T-helper 2 cell treated with Interferon-gamma antibody and Interleukin-4, amounts not matched to agents 5 μg/mL and 100 μg/mL, for 36 hours (primary cell): Measurements from ENCODE around the gene GBP7.
A peak's percentile ranks its signal among the peaks of the same experiment; 100 is the strongest.
"Not testable (repeated sequence)": the region's sequence is repeated elsewhere in the genome, so short reads cannot be mapped to it uniquely, and the experiment has no call there.

Source experiments
- DNase-seq: peaks from one replicate; pipeline ENCODE4 v3.0.0; 2021; ENCODE audit warnings: low spot score
- H3K27ac Mint-ChIP-seq: one replicate; pipeline ENCODE4 v1.8.0; 2021; ENCODE audit warnings: mild to moderate bottlenecking, mixed read lengths
- H3K27me3 Mint-ChIP-seq: one replicate; pipeline ENCODE4 v1.8.0; 2021; ENCODE audit warnings: low read depth, mixed read lengths
- H3K36me3 Mint-ChIP-seq: one replicate; pipeline ENCODE4 v1.8.0; 2021; ENCODE audit warnings: low read depth, mixed read lengths
- H3K4me1 Mint-ChIP-seq: one replicate; pipeline ENCODE4 v1.8.0; 2021; ENCODE audit warnings: low read depth, mixed read lengths
- H3K4me3 Mint-ChIP-seq: one replicate; pipeline ENCODE4 v1.8.0; 2022; ENCODE audit warnings: mild to moderate bottlenecking, moderate library complexity, mixed read lengths
- H3K9me3 Mint-ChIP-seq: one replicate; pipeline ENCODE4 v1.8.0; 2021; ENCODE audit warnings: mixed read lengths

GBP7 gene

DNA sequence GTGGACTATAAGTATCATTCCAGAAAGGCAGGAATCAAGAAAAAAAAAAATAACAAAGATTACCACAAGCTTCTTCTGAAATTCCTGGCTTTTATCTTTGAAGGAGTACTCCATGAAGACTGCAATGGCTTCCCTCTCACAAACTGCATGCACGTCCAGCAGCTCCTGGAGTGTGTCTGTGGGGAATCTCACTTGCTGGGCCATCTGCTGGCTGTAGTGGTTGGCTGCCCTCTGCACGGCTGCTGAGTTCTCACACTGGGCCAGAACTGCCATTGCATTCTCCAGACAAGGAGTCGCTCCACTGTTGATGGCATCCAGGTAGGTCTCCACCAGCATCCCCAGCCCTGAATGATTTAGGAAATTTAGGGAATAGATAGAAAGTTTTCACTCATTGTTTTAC, 26.6 kb downstream of the GBP7 start:
- Mint-ChIP-seq H3K9me3 (no peaks in the 10 kb centered on the region), H3K27me3 (peaks cover 7% of the 10 kb centered on the region), H3K36me3 (no peaks in the 10 kb centered on the region), H3K27ac (no peak overlapping the region), H3K4me3 (no peak overlapping the region), H3K4me1 (peaks cover 18% of the 10 kb centered on the region)
- no peak for DNase-seq

DNA sequence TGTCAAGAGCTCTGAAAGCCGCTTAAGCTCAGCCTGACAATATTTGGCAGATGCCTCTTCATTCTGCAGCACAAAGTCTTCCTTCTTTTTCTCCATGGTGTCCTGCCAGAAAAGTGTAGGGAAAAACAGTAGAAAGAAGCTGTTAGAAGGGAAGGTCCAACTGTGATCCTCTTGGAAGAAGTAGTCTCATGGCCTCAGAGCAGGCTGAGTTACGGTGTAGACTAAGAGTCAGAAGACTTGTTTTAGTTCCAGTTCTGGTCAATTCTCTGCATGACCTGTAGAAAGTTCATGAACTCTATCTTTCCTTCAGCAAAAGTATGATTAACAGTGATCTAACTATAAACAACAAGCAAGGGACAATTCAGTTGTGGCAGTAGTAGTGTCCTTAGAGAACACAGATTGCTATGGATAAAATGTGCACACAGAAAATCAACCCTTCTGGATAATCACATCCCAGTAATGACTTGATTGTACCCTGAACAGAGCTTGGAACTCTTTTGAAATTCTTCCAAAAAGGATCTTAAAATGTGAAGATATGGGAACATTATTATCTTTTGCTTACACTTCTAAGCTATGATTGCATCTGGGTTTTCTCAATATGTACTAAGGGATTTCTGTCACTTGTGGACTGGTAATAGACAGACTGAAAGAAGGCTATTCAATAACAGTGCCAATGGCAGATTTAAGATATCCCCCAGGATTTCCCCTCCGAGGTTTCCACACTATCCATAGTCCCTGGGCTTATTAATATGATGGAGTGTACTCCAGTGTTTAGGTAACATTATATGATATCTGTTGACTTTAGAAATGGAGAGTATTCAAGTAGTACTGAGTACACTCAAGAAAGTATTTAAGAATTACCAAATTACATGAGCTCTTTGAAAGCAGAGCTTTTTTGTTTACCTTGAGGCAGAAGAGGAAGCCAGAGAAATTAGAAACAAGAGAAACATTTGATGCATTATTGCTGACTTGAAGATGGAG, 27.8 kb downstream of the GBP7 start:
- Mint-ChIP-seq H3K36me3 (no peaks in the 10 kb centered on the region), H3K27me3 (peaks cover 7% of the 10 kb centered on the region), H3K9me3 (no peaks in the 10 kb centered on the region), H3K4me3 (no peak overlapping the region), H3K27ac (no peak overlapping the region), H3K4me1 (peaks cover 18% of the 10 kb centered on the region)
- no peak for DNase-seq

DNA sequence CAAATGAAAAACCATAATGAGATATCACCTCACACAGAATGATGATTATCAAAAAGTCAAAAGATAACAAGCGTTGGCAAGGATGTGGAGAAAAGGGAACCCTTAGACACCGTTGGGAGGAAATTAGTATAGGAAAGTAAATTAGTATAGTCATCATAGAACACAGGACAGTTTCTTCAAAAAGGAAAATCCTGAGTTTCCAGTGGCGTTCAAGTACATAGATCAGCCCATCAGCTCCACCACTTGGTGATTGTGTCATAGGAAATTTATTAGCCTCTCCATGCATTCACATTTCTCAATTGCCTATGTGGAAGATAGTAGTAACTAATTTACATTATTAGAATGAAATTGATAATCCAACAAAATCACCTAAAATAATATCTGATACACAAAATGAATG, 29.1 kb downstream of the GBP7 start:
- Mint-ChIP-seq H3K36me3 (no peaks in the 10 kb centered on the region), H3K27ac (no peak overlapping the region)
- no peak for DNase-seq

DNA sequence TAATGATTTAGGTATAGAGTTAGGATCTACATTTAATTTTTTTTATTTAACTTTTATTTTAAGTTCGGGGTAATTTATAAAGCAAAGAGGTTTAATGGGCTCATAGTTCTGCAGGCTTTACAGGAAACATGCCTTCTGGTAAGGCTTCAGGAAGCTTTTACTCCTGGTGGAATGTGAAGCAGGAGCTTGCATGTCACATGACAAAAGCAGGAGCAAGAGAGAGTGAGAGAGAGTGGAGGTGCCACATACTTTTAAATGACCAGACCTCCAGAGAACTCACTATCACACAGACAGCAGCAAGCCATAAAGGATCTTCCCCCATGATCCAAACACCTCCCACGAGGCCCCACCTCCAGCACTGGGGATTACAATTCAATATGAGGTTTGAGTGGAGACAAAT, 32.3 kb downstream of the GBP7 start:
- peaks cover 7% of the 10 kb centered on the region for H3K27me3 Mint-ChIP-seq
- no peak for DNase-seq
- H3K27ac Mint-ChIP-seq, result no peak overlapping the region
- H3K4me3 Mint-ChIP-seq, result no peak overlapping the region
- H3K9me3 Mint-ChIP-seq, result peaks cover 4% of the 10 kb centered on the region
- H3K36me3 Mint-ChIP-seq, result no peaks in the 10 kb centered on the region
- peaks cover 7% of the 10 kb centered on the region for H3K4me1 Mint-ChIP-seq

More for the DNA sequence above, 29.1 kb downstream of the GBP7 start:
- H3K4me3 Mint-ChIP-seq, result no peak overlapping the region
- peaks cover 7% of the 10 kb centered on the region for H3K27me3 Mint-ChIP-seq
- H3K9me3 Mint-ChIP-seq, result no peaks in the 10 kb centered on the region
- peaks cover 19% of the 10 kb centered on the region for H3K4me1 Mint-ChIP-seq

DNA sequence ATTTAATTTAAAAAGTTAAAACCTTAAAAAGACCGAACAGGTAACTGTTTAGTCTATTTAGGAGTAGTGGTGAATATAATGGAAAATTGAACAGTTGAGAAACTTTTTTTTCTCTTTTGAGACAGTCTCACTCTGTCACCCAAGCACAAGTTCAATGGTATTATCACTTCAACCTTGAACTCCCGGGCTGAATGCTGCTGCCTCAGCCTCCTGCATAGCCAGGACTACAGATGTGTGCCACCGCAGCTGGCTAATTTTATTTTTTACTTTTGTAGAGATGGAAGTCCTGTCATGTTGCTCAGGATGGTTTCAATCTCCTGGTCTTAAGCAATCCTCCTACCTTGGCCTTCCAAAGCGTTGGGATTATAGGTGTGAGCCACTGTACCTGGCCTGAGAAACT, 33.6 kb downstream of the GBP7 start:
- H3K36me3 Mint-ChIP-seq, result no peaks in the 10 kb centered on the region

DNA sequence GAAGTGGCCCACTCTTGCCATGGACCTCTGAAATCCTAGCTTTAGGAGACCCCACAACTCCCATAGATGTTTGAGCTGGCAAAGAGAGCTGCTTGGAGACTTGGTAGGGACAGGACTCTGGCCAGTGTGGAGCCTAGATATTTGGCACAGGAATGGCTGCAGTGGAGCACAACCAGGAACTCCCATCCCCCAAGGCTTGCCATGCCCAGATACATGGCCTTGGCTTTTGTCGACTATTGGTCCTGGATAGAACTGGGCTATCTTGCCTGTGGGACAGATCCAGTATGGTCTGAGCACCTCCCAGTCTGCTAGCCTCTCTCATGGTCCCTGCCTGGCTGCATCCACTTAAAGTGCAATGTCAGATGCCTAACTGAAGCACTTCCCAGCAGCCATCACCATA, 42.1 kb downstream of the GBP7 start:
- Mint-ChIP-seq H3K4me1 (peaks cover 14% of the 10 kb centered on the region), H3K9me3 (peaks cover 27% of the 10 kb centered on the region), H3K27ac (no peak overlapping the region), H3K27me3 (peaks cover 4% of the 10 kb centered on the region), H3K4me3 (no peak overlapping the region), H3K36me3 (peaks cover 10% of the 10 kb centered on the region)
- DNase-seq, result no peak

More for the DNA sequence above, 33.6 kb downstream of the GBP7 start:
- Mint-ChIP-seq H3K4me3 (no peak overlapping the region), H3K4me1 (peaks cover 7% of the 10 kb centered on the region), H3K9me3 (peaks cover 16% of the 10 kb centered on the region), H3K27ac (no peak overlapping the region), H3K27me3 (peaks cover 5% of the 10 kb centered on the region)
- DNase-seq, result no peak

DNA sequence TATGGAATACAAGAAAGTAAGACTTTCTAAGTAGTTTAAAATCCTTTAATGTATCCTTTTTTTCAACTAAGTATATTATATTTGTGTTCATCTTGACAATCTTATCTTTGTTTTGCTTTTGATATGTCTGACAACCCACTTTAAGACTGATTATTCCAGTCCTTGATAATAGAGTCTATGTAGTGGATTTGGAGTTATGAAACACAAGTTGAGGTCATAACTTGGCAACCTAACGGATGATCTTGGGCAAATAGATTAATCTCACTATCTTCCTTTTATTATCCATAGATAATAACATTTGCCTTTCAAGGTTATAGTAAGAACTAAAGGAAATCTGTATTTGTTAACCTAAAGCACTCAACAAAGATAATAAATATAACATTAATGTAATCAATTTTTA, 45.1 kb downstream of the GBP7 start:
- Mint-ChIP-seq H3K27me3 (peaks cover 2% of the 10 kb centered on the region), H3K9me3 (peaks cover 14% of the 10 kb centered on the region), H3K36me3 (peaks cover 18% of the 10 kb centered on the region), H3K27ac (no peak overlapping the region), H3K4me1 (peaks cover 32% of the 10 kb centered on the region), H3K4me3 (no peak overlapping the region)
- DNase-seq, result no peak

DNA sequence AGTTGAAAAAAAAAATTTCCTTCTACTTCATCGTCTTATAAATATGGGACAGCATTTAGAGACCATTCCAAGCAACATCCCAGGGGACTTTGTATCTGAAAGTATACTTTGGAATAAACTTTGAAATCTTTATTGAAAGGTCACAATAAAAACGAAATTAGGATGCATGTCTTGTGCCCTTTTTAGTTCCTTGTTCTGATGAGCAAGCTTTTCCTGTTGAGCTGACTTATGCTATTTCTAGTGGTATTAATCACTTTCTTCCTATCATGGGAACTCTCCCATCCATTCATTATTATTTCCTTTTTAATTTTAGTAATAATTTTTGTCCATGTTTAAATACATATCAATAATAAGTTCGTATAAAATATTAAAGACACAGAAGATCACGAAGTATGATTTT, 45.9 kb downstream of the GBP7 start:
- Mint-ChIP-seq H3K27me3 (no peaks in the 10 kb centered on the region), H3K4me3 (no peak overlapping the region), H3K27ac (no peak overlapping the region), H3K4me1 (peaks cover 36% of the 10 kb centered on the region), H3K9me3 (peaks cover 14% of the 10 kb centered on the region), H3K36me3 (peaks cover 23% of the 10 kb centered on the region)
- no peak for DNase-seq

DNA sequence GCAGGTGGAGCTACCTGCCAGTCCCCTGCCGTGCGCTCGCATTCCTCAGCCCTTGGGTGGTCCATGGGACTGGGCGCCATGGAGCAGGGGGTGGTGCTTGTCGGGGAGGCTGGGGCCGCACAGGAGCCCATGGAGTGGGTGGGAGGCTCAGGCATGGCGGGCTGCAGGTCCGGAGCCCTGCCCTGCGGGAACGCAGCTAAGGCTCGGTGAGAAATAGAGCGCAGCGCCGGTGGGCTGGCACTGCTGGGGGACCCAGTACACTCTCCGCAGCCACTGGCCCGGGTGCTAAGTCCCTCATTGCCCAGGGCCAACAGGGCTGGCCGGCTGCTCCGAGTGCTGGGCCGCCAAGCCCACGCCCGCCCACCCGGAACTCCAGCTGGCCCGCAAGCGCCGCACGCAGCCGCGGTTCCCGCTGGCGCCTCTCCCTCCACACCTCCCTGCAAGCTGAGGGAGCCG, 47.8 kb downstream of the GBP7 start:
- peaks cover 29% of the 10 kb centered on the region for H3K36me3 Mint-ChIP-seq
- H3K27me3 Mint-ChIP-seq, H3K27ac Mint-ChIP-seq, H3K9me3 Mint-ChIP-seq, DNase-seq, H3K4me3 Mint-ChIP-seq: not testable (repeated sequence)
- H3K4me1 Mint-ChIP-seq, result peaks cover 50% of the 10 kb centered on the region

DNA sequence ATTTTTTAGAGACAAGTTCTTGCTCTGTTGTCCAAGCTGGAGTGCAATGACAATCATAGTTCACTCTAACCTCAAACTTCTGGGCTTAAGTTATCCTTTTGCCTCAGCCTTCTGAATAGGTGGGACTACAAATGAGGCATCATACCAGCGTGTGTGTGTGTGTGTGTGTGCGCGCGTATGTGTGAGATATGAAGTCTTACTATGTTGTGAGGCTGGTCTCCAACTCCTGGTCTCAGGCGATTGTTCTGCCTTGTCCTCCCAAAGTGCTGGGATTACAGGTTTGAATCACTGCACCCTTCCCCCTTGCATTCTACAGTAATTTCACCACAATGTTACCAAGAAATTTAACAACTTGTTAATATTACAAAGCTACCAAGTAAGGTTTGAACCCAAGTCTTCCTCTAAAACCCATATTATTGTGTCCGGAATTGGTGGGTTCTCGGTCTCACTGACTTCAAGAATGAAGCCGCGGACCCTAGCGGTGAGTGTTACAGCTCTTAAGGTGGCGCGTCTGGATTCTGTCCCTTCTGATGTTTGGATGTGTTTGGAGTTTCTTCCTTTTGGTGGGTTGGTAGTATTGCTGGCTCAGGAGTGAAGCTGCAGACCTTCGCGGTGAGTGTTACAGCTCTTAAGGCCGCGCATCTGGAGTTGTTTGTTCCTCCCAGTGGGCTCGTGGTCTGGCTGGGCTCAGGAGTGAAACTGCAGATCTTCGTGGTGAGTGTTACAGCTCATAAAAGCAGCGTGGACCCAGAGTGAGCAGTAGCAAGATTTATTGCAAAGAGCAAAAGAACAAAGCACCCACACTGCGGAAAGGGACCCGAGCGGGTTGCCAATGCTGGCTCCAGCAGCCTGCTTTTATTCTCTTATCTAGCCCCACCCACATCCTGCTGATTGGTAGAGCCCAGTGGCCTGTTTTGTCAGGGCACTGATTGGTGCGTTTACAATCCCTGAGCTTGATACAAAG, 48.9 kb downstream of the GBP7 start:
- peak overlapping the region; percentile 89 for H3K4me3 Mint-ChIP-seq
- H3K36me3 Mint-ChIP-seq, result peaks cover 39% of the 10 kb centered on the region
- not testable (repeated sequence) for H3K27me3 Mint-ChIP-seq, H3K9me3 Mint-ChIP-seq
- H3K4me1 Mint-ChIP-seq, result peaks cover 59% of the 10 kb centered on the region
- DNase-seq, result peak; percentile 78
- H3K27ac Mint-ChIP-seq, result peak overlapping the region; percentile 99

DNA sequence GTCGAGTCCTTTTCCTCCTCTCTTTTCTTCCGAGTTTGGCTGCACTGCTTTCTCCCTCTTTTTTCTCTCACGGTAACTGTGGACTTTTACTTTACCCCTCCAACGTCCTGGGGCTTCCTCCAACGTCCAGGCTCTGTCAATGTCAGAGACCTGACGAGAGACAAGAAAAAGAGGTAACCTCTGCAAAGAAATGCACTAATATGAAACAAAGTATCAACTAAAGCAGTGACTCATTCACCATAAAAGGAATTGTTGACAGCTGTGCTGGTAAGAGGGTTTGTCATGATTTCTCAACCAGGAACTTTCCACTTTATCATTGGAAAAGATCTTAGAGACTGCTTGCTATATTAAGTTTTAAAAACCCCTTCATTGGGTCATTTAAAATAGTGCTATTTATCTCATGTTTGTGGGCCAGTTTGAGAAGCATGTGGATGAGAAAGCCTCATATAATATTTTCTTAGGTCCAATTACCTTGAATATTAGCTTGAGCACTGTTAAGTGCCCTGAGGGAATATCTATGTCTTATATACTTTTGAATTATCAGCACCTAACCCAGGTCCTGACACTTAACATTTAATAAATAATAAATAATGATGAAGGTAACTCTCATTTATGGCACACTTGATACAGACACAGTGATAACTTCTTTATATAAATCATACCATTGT, 49.8 kb downstream of the GBP7 start, which contains the start of gene GBP2:
TSS of gene GBP2 (minus strand) at position 202 of the 668 bp plus-strand sequence. CDS start 4,148 bp downstream, outside the sequence.
- Mint-ChIP-seq H3K4me1 (peaks cover 62% of the 10 kb centered on the region), H3K36me3 (peaks cover 44% of the 10 kb centered on the region)
- peak; percentile 42 for DNase-seq

DNA sequence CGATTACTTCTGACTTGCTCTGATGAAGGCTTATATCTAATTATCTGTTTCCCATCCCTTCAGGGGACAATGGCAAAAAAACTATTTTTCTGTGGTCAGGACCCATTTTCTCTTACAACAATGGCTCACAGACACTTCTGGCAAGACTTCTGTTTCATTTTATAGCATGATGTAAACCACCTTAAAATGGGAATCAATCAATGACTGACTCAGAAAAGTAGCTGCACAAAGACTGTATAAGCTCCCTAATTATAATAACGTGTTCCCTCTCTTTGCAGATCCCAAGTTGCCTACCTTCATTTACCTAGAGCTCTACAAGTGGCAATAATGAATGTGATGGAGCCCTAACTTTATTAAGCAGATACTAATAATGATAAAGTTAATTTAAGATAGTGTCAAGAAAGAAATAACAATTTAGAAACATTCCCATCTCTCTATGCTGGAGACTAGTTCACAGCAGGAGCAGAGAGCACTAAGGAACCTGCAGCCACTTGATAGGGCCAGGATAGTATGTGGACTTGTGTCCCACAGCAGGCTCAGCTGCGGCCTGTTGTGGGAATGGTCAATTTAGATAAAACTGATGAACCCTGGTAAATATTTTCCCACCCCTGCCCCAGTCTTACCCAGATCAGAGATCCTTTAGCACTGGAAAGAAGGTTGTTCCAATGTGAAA, 50.4 kb downstream of the GBP7 start:
- H3K9me3 Mint-ChIP-seq, result peaks cover 10% of the 10 kb centered on the region
- H3K4me1 Mint-ChIP-seq, result peaks cover 62% of the 10 kb centered on the region
- H3K27me3 Mint-ChIP-seq, result no peaks in the 10 kb centered on the region
- H3K36me3 Mint-ChIP-seq, result peaks cover 47% of the 10 kb centered on the region
- DNase-seq, result no peak
- peak overlapping the region; percentile 100 for H3K4me3 Mint-ChIP-seq
- H3K27ac Mint-ChIP-seq, result peak overlapping the region; percentile 99

More for the DNA sequence above, 49.8 kb downstream of the GBP7 start, which contains the start of gene GBP2:
- H3K9me3 Mint-ChIP-seq, result peaks cover 10% of the 10 kb centered on the region
- H3K27ac Mint-ChIP-seq, result peak within 1 kb of the TSS; percentile 99
- no peaks in the 10 kb centered on the region for H3K27me3 Mint-ChIP-seq
- H3K4me3 Mint-ChIP-seq, result peak within 1 kb of the TSS; percentile 100

DNA sequence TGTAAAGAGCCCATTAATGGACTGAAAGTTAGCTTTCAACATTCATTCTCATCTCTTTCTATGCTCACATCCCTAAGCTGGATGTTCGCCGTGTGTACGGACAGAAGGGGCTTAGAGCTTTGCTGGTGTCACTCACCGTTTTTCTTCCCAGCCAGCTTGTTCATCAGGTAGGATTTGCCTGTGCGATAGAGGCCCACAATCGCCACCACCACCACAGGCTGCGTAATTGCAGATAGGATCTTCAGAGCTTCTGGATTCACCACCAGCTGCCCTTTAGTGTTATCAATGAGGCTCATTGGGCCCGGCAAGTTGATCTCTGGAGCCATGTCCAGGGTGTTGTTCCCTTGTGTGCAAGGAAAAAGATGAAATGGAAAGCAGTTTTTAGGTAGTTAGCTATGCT, 54.2 kb downstream of the GBP7 start:
- Mint-ChIP-seq H3K4me1 (peaks cover 35% of the 10 kb centered on the region), H3K27me3 (no peaks in the 10 kb centered on the region), H3K36me3 (peaks cover 41% of the 10 kb centered on the region), H3K4me3 (no peak overlapping the region), H3K27ac (no peak overlapping the region), H3K9me3 (no peaks in the 10 kb centered on the region)
- DNase-seq, result no peak
